Frontal cortex (tissue), 4 donors: ENCODE data around the gene TMEM141. TPM values are rescaled to one million over a fixed set of nuclear protein-coding genes. Genes with fewer than 3 reads are reported as not detected.
A peak's percentile ranks its signal among the peaks of the same experiment; 100 is the strongest.
"Not testable (repeated sequence)": the region's sequence is repeated elsewhere in the genome, so short reads cannot be mapped to it uniquely, and the experiment has no call there.

Experiments used
- DNase-seq, 2 donors: peaks; one replicate each; pipeline ENCODE4 v3.0.0; 2012; ENCODE audit warnings: low spot score in 2 of 2
- FAIRE-seq: peaks from 2 replicates; lab custom pipeline; 2012; peaks lifted over from hg19 to GRCh38; lab: Jason Lieb, UNC
- total RNA-seq: library from RNA; depleted of rRNA; stranded (reverse); fragments of >200 nt; gene quantifications from one replicate; pipeline ENCODE4 v1.2.3, GENCODE V29; 2014
- donor health status: control.
- donor health status: control.
- donor health status: control.

Gene TMEM141
- total RNA-seq, 1 donor from 2014 or later: 17.1 TPM

- no peak for FAIRE-seq
- DNase-seq: no peak
These were observed 36.4 kb upstream of the TMEM141 start for GRCh38 chr9:136754626-136755301.

- not testable (repeated sequence) for FAIRE-seq, DNase-seq
These were observed 35.6 kb upstream of the TMEM141 start for GRCh38 chr9:136755302-136756133.

- DNase-seq: no peak
- FAIRE-seq: no peak
These were observed 35.1 kb upstream of the TMEM141 start for GRCh38 chr9:136756134-136756438.

DNA sequence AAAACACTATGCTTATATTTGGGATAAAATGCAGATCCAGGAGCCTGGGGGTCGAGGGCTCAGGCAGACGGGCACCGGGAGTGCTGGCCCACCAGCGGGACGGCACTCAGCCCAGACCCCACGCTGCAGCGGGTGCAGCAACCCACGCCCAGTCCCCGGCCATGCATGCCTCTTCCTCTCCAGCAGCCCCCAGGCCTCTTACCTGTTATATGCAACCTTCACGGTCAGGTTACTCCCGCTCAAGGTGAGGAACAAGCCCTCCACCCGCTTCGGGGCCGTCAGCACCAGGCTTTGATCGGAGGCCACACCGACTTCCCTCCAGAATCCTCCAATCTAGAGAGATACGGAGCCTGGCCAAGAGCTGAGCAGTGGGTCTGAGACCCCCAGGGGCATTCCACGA, 34.3 kb upstream of the TMEM141 start:
- FAIRE-seq (no peak), DNase-seq (no peak)

GRCh38 chr9:136757328-136757727, 33.8 kb upstream of the TMEM141 start:
- DNase-seq: no peak
- no peak for FAIRE-seq

DNA sequence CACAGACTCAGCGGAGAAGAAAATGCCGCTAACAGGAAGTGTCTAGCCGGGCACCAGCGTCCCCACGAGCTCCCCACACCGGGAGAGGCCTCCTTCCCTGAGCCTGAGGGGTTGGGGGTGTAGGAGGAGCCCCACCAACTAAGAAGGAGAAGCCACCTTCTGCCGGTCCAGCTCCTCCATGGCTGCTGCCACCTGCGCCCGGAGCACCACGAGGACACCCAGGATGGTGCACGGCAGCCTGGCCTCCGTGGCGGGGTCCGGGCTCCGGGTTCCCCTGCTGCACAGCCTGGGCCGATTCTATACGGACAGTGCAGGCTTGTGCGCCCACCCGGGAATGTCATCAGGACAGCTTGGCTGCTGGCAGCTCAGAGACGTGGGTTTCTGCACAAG, 33.4 kb upstream of the TMEM141 start:
- FAIRE-seq (no peak), DNase-seq (no peak)

GRCh38 chr9:136759001-136759400, 32.1 kb upstream of the TMEM141 start:
- no peak for FAIRE-seq

GRCh38 chr9:136759436-136760325, 31.5 kb upstream of the TMEM141 start:
- no peak for FAIRE-seq
- no peak for DNase-seq

More at GRCh38 chr9:136759001-136759400, 32.1 kb upstream of the TMEM141 start:
- no peak for DNase-seq

DNA sequence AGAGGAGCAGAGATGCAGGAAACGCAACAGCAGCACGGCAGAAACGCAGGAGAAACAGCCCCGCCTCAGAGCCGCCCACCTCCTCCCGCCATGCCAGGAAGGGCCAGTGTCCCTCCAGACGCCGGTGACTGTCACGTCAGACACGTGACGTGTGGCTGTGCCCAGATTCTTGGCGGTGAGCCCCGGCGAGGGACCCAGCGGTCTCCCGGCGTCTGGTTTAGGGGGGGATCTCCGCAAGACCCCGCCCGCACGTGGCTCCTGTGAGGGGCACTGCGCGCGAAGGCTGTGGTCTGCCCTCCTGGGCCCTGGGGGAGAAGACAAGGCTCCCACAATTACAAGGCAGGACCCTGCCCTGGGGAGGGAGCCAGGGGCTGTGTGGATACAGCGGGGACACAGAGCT, 30.7 kb upstream of the TMEM141 start:
- no peak for DNase-seq
- FAIRE-seq: no peak

- FAIRE-seq, DNase-seq: not testable (repeated sequence)
These were observed 30.2 kb upstream of the TMEM141 start for GRCh38 chr9:136760834-136761544.

DNA sequence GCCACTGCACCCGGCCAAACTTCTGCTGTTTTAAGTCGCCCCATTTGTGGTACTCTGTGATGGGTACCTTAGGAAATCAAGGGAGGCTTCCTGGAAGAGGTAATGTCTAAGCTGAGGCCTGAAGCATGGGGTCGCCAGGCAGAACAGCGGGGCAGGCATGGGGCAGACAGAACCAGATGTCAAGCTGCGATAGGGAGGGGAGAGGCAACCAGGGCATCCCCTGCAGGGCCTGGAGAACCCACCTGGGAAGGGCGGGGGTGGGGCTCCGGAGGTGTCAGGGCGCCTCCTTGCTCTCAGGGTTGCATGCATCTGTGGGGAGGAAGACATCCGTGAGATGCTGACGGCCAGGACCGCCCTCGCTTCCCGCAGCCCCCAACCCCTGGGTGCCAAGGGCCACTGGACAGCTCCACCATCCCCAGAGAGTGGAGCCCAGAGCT, 29.6 kb upstream of the TMEM141 start:
- no peak for FAIRE-seq
- no peak for DNase-seq

DNA sequence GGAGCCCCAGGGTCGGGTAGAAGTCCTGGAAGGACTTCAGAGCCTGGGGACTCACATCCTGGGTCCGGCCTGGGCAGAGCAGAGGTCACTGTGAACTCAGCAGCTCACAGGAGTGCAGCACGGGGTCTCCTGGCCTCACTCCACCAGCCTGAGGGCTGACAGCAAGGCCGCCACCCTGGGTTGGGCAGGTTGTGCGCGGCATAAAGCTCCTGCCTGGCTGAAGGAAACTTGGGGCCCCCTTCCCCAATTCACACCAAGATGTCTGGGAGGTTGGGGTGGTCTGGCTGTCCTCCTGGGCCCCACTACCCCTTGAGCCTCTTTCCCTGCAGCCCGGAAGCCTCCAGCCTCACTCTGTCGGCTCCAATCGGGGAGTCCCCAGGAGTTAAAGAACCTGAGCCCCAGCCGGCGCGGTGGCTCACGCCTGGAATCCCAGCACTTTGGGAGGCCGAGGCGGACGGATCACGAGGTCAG, 28.9 kb upstream of the TMEM141 start:
- FAIRE-seq: no peak

GRCh38 chr9:136762915-136763648, 28.1 kb upstream of the TMEM141 start:
- no peak for DNase-seq
- FAIRE-seq: no peak

More for the DNA sequence above, 28.9 kb upstream of the TMEM141 start:
- no peak for DNase-seq

DNA sequence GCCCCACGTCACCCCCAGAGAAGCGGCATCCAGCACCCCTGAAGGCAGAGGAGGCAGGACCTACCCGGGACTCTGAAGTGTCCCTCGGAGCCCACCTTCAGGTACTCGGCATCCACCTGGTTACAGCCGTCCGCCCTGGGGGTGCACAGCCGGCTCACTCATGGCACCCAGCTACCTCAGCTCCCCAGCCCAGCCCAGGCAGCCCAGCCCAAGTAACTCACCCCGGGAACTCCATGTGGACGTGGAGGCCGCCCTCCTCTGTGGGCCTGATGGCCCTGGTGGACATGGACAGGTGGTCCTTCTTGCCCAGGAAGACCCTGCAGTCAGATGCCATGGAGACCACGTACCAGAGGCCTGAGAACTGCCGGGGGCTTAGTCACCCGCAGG, 27.5 kb upstream of the TMEM141 start:
- FAIRE-seq (no peak), DNase-seq (no peak)

DNA sequence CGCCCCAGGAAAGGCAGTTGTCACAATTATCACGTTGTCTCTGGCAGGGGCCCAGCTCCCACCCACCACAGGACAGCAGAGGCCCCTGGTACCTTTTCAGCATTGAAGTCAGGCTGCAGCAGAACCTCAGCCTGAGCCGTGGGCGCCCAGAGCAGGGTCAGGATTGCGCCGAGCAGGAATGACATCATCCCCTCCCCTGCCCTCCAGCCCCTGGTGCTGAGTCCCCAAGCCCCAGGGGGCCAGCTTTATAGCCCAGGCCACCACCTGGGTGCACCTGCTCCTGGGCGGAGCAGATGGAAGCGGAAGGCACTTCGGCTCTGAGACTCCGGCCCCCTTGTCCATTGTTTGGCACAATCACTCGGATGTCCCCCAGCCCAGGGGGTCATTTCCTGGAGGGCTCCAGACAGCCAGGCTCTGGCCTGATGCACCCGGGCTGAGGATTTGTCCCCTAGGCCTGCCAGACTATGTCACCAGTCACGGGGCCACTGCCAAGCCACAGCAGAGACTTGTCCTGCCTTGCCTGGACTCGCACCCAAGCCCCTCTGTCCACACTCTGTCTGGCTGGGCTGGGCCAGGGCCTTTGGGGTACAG, 26.7 kb upstream of the TMEM141 start, which contains the start of gene LCN15:
LCN15 (minus strand) TSS at position 218 of the 591 bp plus-strand sequence; CDS start at position 188, 30 bp downstream.
- FAIRE-seq (no peak), DNase-seq (no peak)

DNA sequence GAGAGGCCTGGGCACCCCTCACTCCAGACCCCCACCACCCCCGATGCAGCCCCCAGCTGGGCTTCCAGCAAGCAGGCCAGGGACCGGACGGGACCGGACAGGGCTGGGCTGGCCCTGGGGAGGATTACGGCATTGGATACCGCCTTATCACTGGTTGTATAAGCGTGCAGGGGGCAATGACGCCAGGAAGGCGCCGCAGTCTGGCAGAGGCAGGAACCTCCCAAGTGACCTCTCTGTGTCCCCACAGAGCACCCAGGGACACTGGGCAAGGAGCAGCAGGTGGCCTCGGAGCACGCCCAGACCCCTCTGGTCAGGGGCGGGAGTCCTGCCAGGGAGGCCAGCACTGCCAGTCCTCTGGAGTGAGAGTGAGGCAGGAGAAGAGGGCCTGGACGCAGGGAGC, 26.1 kb upstream of the TMEM141 start:
- peak in 1 of 2 donors; percentile 14 for DNase-seq

DNA sequence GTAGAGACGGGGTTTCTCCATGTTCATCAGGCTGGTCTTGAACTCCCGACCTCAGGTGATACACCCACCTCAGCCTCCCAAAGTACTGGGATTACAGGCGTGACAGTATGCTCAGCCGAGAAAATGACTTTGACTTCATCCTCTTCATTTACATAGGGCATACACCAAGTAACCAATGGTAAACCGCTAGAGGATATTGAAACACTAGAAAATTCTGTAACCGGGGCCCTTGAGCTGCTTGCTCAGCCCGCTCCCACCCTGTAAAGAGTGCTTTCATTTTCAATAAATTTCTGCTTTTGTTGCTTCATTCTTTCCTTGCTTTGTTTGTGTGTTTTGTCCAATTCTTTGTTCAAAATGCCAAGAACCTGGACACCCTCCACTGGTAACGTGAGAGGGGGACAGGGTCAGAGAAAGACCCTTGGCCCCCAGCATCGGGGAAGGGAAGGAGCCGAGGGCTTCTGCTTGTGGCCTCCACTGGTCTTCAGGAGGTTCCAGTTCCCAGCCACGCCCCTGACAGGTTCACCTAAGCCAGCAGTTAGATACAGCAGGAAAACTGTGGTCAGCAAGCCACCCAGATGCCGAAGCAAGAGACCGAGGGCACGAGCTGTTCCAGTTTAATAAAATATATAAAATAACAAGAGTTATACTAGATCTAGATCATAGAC, 25.3 kb upstream of the TMEM141 start:
- FAIRE-seq, DNase-seq: not testable (repeated sequence)

More for the DNA sequence above, 26.1 kb upstream of the TMEM141 start:
- no peak for FAIRE-seq
